NT2/D1 (cell line): Measurements from ENCODE around the gene DCUN1D4.

Source experiments
- SUZ12 ChIP-seq: IDR thresholded peaks from 2 replicates; pipeline ENCODE4 v1.6.1; 2011; ENCODE audit not compliant: insufficient read length, insufficient read depth; ENCODE audit errors: extremely low read depth
- YY1 ChIP-seq: IDR thresholded peaks from 2 replicates; pipeline ENCODE4 v1.6.1; 2011; ENCODE audit not compliant: insufficient read length, insufficient read depth
- ZNF274 ChIP-seq: IDR thresholded peaks from 2 replicates; pipeline ENCODE4 v1.6.1; 2011; ENCODE audit warnings: mild to moderate bottlenecking, low read depth, low read length

- TF ChIP-seq ZNF274, result no peak
- no peak for TF ChIP-seq YY1
- TF ChIP-seq SUZ12, result no peak
Measured at GRCh38 chr4:51845711-51846110, 2.8 kb downstream of the DCUN1D4 start.
